ENCODE results near the gene WIZ.

Gene WIZ

DNA sequence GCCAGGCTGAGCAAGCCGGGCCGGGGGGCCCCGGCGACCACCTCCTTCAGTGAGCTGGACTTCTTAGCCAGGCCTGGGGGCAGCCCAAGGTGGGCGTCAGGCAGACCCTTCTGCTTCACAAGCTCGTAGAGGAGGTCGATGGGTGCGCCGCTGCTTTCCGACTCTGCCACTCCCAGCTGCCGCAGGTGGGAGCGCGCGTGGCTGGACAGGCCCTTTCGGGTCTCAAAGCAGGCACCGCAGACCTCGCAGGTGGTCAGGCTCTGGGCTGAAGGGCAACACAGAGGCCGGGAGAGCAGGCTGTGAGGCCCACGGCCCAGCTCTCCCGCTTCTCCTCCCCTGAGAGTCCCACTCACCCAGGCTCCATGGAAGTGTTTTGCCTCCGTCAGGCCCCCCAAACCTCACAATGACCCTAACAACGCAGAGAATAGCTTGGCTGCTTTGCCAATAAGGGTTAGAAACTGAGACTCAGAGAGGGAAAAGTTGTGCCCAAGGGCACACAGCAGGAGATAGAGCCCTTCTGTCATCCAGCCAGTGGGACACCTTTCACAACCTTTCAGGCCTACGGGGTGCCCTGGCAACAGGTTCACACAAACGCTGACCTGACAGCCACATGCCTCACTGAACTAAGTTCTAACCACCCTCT lies 19.8 kb downstream of the WIZ start:
- Histone ChIP-seq H3K4me1 (ENCODE audit: insufficient read depth, low read length) (peaks cover 40% of the 10 kb centered on the region), H3K27ac (ENCODE audit: low read length) (peak overlapping the region; percentile 86; the same call in 1 of the 2 replicates), H3K9ac (ENCODE audit: low read depth, low read length) (peak overlapping the region; percentile 89; the same call in 1 of the 2 replicates), H3K4me2 (ENCODE audit: insufficient read depth, low read length) (peak overlapping the region; percentile 93), H3K79me2 (ENCODE audit: insufficient read depth, low read length) (peaks cover 58% of the 10 kb centered on the region), H2AFZ (ENCODE audit: low read depth, low read length) (no peak overlapping the region), H3K9me3 (ENCODE audit: insufficient read depth, low read length, severe bottlenecking) (no peaks in the 10 kb centered on the region), H3K36me3 (ENCODE audit: insufficient read depth, low read length) (peaks cover 60% of the 10 kb centered on the region), H3K4me3 (ENCODE audit: low read depth in 1 of 2, low read length in 2 of 2) (peak overlapping the region in 1 of 2 experiments; percentile 92; a peak in 3 of 4 replicates), H3K27me3 (ENCODE audit: insufficient read depth, low read length, poor library complexity) (no peaks in the 10 kb centered on the region), H4K20me1 (ENCODE audit: insufficient read depth, low read length) (peaks cover 53% of the 10 kb centered on the region)
- TF ChIP-seq, protein P1, sequence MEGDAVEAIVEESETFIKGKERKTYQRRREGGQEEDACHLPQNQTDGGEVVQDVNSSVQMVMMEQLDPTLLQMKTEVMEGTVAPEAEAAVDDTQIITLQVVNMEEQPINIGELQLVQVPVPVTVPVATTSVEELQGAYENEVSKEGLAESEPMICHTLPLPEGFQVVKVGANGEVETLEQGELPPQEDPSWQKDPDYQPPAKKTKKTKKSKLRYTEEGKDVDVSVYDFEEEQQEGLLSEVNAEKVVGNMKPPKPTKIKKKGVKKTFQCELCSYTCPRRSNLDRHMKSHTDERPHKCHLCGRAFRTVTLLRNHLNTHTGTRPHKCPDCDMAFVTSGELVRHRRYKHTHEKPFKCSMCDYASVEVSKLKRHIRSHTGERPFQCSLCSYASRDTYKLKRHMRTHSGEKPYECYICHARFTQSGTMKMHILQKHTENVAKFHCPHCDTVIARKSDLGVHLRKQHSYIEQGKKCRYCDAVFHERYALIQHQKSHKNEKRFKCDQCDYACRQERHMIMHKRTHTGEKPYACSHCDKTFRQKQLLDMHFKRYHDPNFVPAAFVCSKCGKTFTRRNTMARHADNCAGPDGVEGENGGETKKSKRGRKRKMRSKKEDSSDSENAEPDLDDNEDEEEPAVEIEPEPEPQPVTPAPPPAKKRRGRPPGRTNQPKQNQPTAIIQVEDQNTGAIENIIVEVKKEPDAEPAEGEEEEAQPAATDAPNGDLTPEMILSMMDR (IDR thresholded peaks at IDR 0.05; ENCODE audit: borderline replicate concordance, extremely low read depth, low read length, poor library complexity, severe bottlenecking): no peak
- TF ChIP-seq EZH2 (IDR thresholded peaks at IDR 0.05; ENCODE audit: borderline replicate concordance, low read depth, low read length, severe bottlenecking): no peak
- DNase-seq: no peak
- no peak for ATAC-seq (ENCODE audit: insufficient read depth, low read depth)

DNA sequence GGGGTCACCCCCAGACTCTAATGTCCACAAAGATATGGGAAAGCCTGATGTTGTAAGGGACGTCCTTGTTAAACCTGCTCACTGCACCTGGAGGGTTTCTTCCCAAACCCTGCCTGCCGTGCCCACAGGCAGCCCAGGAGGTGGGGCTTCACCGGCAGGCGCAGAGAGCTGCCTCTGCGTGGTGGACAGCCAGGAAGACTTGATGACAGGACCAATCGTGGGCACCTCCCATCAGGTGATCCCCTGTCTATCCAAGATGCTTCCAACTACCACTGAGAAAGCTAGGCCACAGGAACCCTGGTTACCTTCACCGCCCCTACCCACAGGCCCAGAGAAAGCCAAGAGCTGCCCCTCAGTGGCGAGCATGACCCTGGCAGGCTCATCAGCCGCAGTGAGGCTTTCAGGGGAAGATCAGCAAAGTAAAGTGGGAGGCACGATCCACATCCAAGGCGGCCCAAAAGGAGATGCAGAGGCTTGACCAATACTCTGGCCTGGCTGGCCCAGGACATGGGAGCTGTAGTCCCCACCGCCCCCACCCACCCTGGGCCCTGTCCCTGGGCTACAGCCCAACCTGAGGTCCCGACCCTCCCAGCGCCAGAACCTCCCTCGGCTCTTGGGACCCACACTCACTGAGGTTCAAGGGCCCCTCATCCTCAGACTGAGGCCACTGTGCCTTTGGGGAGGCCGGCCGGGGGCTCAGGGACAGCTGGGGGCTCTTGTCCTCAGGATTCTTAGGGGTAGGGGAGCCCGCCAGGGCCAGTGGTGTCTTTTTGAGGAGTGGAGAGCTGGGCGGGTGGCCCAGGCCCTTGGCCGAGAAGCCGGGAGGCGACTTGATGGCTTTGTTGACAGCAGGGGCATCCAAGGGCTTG lies 20.6 kb downstream of the WIZ start:
- Histone ChIP-seq H3K4me1 (ENCODE audit: insufficient read depth, low read length) (peaks cover 40% of the 10 kb centered on the region), H3K27ac (ENCODE audit: low read length) (no peak overlapping the region), H3K79me2 (ENCODE audit: insufficient read depth, low read length) (peaks cover 58% of the 10 kb centered on the region), H3K9me3 (ENCODE audit: insufficient read depth, low read length, severe bottlenecking) (no peaks in the 10 kb centered on the region), H3K4me2 (ENCODE audit: insufficient read depth, low read length) (peak overlapping the region; percentile 93; the same call in 1 of the 2 replicates), H3K9ac (ENCODE audit: low read depth, low read length) (no peak overlapping the region), H3K27me3 (ENCODE audit: insufficient read depth, low read length, poor library complexity) (no peaks in the 10 kb centered on the region), H3K4me3 (ENCODE audit: low read depth in 1 of 2, low read length in 2 of 2) (no peak overlapping the region), H2AFZ (ENCODE audit: low read depth, low read length) (no peak overlapping the region), H4K20me1 (ENCODE audit: insufficient read depth, low read length) (peaks cover 56% of the 10 kb centered on the region), H3K36me3 (ENCODE audit: insufficient read depth, low read length) (peaks cover 67% of the 10 kb centered on the region)
- TF ChIP-seq, protein P1 (IDR thresholded peaks at IDR 0.05; ENCODE audit: borderline replicate concordance, extremely low read depth, low read length, poor library complexity, severe bottlenecking): no peak
- no peak for TF ChIP-seq EZH2 (IDR thresholded peaks at IDR 0.05; ENCODE audit: borderline replicate concordance, low read depth, low read length, severe bottlenecking)
- DNase-seq (no peak), ATAC-seq (ENCODE audit: insufficient read depth, low read depth) (no peak)

- Histone ChIP-seq H3K36me3 (ENCODE audit: insufficient read depth, low read length) (peaks cover 79% of the 10 kb centered on the region), H4K20me1 (ENCODE audit: insufficient read depth, low read length) (peaks cover 56% of the 10 kb centered on the region)
- ATAC-seq (ENCODE audit: insufficient read depth, low read depth): no peak
Observed at GRCh38 chr19:15427991-15428471, 21.7 kb downstream of the WIZ start.

More at GRCh38 chr19:15427991-15428471, 21.7 kb downstream of the WIZ start:
- TF ChIP-seq, protein P1 (IDR thresholded peaks at IDR 0.05; ENCODE audit: borderline replicate concordance, extremely low read depth, low read length, poor library complexity, severe bottlenecking): no peak
- TF ChIP-seq EZH2 (IDR thresholded peaks at IDR 0.05; ENCODE audit: borderline replicate concordance, low read depth, low read length, severe bottlenecking): no peak
- peaks cover 32% of the 10 kb centered on the region for H3K4me1 ChIP-seq (ENCODE audit: insufficient read depth, low read length)
- H3K27ac ChIP-seq (ENCODE audit: low read length): no peak overlapping the region
- H3K9me3 ChIP-seq (ENCODE audit: insufficient read depth, low read length, severe bottlenecking): no peaks in the 10 kb centered on the region
- DNase-seq: no peak
- H3K4me3 ChIP-seq (ENCODE audit: low read depth in 1 of 2, low read length in 2 of 2): no peak overlapping the region
- no peaks in the 10 kb centered on the region for H3K27me3 ChIP-seq (ENCODE audit: insufficient read depth, low read length, poor library complexity)
- no peak overlapping the region for H2AFZ ChIP-seq (ENCODE audit: low read depth, low read length)
- no peak overlapping the region for H3K4me2 ChIP-seq (ENCODE audit: insufficient read depth, low read length)
- peaks cover 58% of the 10 kb centered on the region for H3K79me2 ChIP-seq (ENCODE audit: insufficient read depth, low read length)
- no peak overlapping the region for H3K9ac ChIP-seq (ENCODE audit: low read depth, low read length)
